HCT116 (cell line): ENCODE measurements around the gene CAPSL. TPM values are rescaled to one million over a fixed set of nuclear protein-coding genes. Genes with fewer than 3 reads are reported as not detected.

Experiments
- ATAC-seq: fragments of 200-7000 bp; cut with Tn5 transposase; 2 replicates; pipeline ENCODE4 v1.9.1; 2020; ENCODE audit warnings: mild to moderate bottlenecking, moderate library complexity
- BruUV-seq: library from RNA; stranded (reverse); fragments of 400-500 nt; replicated peaks from 2 replicates; lab custom pipeline; 2021; lab: Mats Ljungman, UMichigan
- CTCF ChIA-PET: fragments of 300-600 bp; sonication (Branson Sonifier 250); formaldehyde crosslinking; loops from one replicate; lab custom pipeline; 2021; ENCODE audit warnings: antibody characterized with exemption; lab: Charles Lee
- POLR2A ChIA-PET: fragments of 300-600, 350-600 bp; sonication (Branson Sonifier 250); formaldehyde crosslinking; loops from one replicate; lab custom pipeline; 2021; ENCODE audit warnings: antibody characterized with exemption; lab: Charles Lee
- RAD21 ChIA-PET, 2 experiments: fragments of 300-600 bp; sonication (Branson Sonifier 250); formaldehyde crosslinking; loops; one replicate each; lab custom pipeline; 2023; ENCODE audit warnings: low total read pairs in 2 of 2; ENCODE audit not compliant: uncharacterized antibody in 2 of 2, unreplicated experiment in 2 of 2, low non-redundant PET in 1 of 2; lab: Charles Lee
- DNase-seq: peaks from one replicate; pipeline ENCODE4 v3.0.0-alpha.2; 2010; ENCODE audit warnings: low read depth, low spot score
- H2AFZ ChIP-seq: fragments of 200-600 bp; shearing (Covaris generic), sonication (generic); 2 replicates; pipeline ENCODE4 v1.6.1; 2017; ENCODE audit warnings: low read depth, mixed run types, mixed read lengths, antibody characterized with exemption, low read length; ENCODE audit not compliant: poor library complexity, severe bottlenecking
- H3K27ac ChIP-seq: 2 replicates; pipeline ENCODE4 v1.5.1; 2012; ENCODE audit warnings: low read depth, low read length
- H3K27me3 ChIP-seq: fragments of 200-600 bp; sonication (generic); 2 replicates; pipeline ENCODE4 v1.6.1; 2016; ENCODE audit warnings: mixed run types, low read length, mixed read lengths; ENCODE audit not compliant: insufficient read depth
- H3K36me3 ChIP-seq, 2 experiments: fragments of 200-500 bp in 1 of 2; fragments of 200-600 bp in 1 of 2; sonication (Bioruptor generic) in 1 of 2; sonication (generic) in 1 of 2; 2 replicates each; pipeline versions ENCODE4 v1.5.1 to v1.6.1; 2014 to 2016; ENCODE audit warnings: low read length in 2 of 2, inconsistent platforms in 1 of 2, mixed read lengths in 1 of 2, mixed run types in 1 of 2; ENCODE audit not compliant: insufficient read depth in 2 of 2, control insufficient read depth in 1 of 2
- H3K4me1 ChIP-seq, 2 experiments: fragments of 200-600 bp in 1 of 2; sonication (generic) in 1 of 2; 2 replicates each; pipeline versions ENCODE4 v1.5.1 to v1.6.1; 2012 to 2017; ENCODE audit warnings: low read length in 2 of 2, inconsistent platforms in 1 of 2, mild to moderate bottlenecking in 1 of 2, mixed read lengths in 1 of 2, mixed run types in 1 of 2, moderate library complexity in 1 of 2; ENCODE audit not compliant: insufficient read depth in 2 of 2, control insufficient read depth in 1 of 2
- H3K4me2 ChIP-seq: fragments of 200-600 bp; sonication (generic); 2 replicates; pipeline ENCODE4 v1.6.1; 2017; ENCODE audit warnings: mixed run types, low read length, mixed read lengths
- H3K4me3 ChIP-seq, 2 experiments: fragments of 200-600 bp in 1 of 2; sonication (generic) in 1 of 2; replicated peaks in 1 of 2; 2 replicates each; pipeline ENCODE4 v1.5.1; 2011 to 2016; ENCODE audit warnings: low read length in 2 of 2, control low read depth in 1 of 2, low read depth in 1 of 2, mild to moderate bottlenecking in 1 of 2, mixed read lengths in 1 of 2, mixed run types in 1 of 2
- H3K79me2 ChIP-seq: fragments of 200-600 bp; sonication (generic); 2 replicates; pipeline ENCODE4 v1.6.1; 2017; ENCODE audit warnings: mild to moderate bottlenecking, mixed run types, low read length, moderate library complexity, mixed read lengths; ENCODE audit not compliant: insufficient read depth
- H3K9ac ChIP-seq: fragments of 200-600 bp; sonication (generic); 2 replicates; pipeline ENCODE4 v1.6.1; 2016; ENCODE audit warnings: low read length, mixed read lengths
- H3K9me2 ChIP-seq: fragments of 200-600 bp; sonication (generic), shearing (Covaris generic); 2 replicates; pipeline ENCODE4 v1.6.1; 2017; ENCODE audit warnings: mixed run types, mild to moderate bottlenecking, moderate library complexity; ENCODE audit not compliant: insufficient read depth
- H3K9me3 ChIP-seq, 2 experiments: fragments of 200-500 bp in 1 of 2; fragments of 200-600 bp in 1 of 2; sonication (Bioruptor generic) in 1 of 2; sonication (generic) in 1 of 2; 2 replicates each; pipeline ENCODE4 v1.6.1; 2014 to 2017; ENCODE audit warnings: low read length in 2 of 2, mixed read lengths in 2 of 2, inconsistent platforms in 1 of 2, low read depth in 1 of 2, mild to moderate bottlenecking in 1 of 2, mixed run types in 1 of 2, moderate library complexity in 1 of 2; ENCODE audit not compliant: control insufficient read depth in 1 of 2, insufficient read depth in 1 of 2
- H4K20me1 ChIP-seq: fragments of 200-600 bp; sonication (generic), shearing (Covaris generic); 2 replicates; pipeline ENCODE4 v1.6.1; 2017; ENCODE audit warnings: mixed run types, mild to moderate bottlenecking, moderate library complexity; ENCODE audit not compliant: insufficient read depth
- CBX3 ChIP-seq: IDR thresholded peaks from 2 replicates; pipeline ENCODE4 v1.6.1; 2012; ENCODE audit warnings: low read depth
- EGR1 ChIP-seq: IDR thresholded peaks from 2 replicates; pipeline ENCODE4 v1.6.1; 2012; ENCODE audit warnings: low read depth
- EZH2 ChIP-seq: fragments of 200-600 bp; sonication (generic); IDR thresholded peaks from 2 replicates; pipeline ENCODE4 v1.6.1; 2017; ENCODE audit warnings: antibody characterized with exemption, mixed run types
- EZH2phosphoT487 ChIP-seq: fragments of 200-600 bp; IDR thresholded peaks from 2 replicates; pipeline ENCODE4 v1.6.1; 2018; ENCODE audit warnings: antibody characterized with exemption, borderline replicate concordance
- POLR2A ChIP-seq: IDR thresholded peaks from 2 replicates; pipeline ENCODE4 v1.7.0; 2011; ENCODE audit warnings: borderline replicate concordance; ENCODE audit not compliant: insufficient read depth, insufficient read length; ENCODE audit errors: extremely low read depth
- SP1 ChIP-seq: IDR thresholded peaks from 2 replicates; pipeline ENCODE4 v1.6.1; 2012; ENCODE audit warnings: low read depth
- TCF7L2 ChIP-seq: IDR thresholded peaks from 2 replicates; pipeline ENCODE4 v1.7.0; 2011; ENCODE audit warnings: borderline replicate concordance, inconsistent platforms; ENCODE audit not compliant: insufficient read depth, insufficient read length; ENCODE audit errors: extremely low read depth
- intact Hi-C: fragments of 100-400 bp; cut with micrococcal nuclease; formaldehyde crosslinking; loops from 2 replicates; pipeline ENCODE4 v1.10.0; 2022
- total RNA-seq: library from RNA; stranded (reverse); gene quantifications from one replicate; pipeline ENCODE4 v1.2.1, GENCODE V29; 2021; ENCODE audit not compliant: unreplicated experiment
- TF ChIP-seq, protein P1 (sequence below): IDR thresholded peaks from 2 replicates; pipeline ENCODE4 v1.6.1; 2012; ENCODE audit warnings: low read depth

Gene CAPSL
- total RNA-seq, 1 experiment from 2014 or later, result not detected

DNA sequence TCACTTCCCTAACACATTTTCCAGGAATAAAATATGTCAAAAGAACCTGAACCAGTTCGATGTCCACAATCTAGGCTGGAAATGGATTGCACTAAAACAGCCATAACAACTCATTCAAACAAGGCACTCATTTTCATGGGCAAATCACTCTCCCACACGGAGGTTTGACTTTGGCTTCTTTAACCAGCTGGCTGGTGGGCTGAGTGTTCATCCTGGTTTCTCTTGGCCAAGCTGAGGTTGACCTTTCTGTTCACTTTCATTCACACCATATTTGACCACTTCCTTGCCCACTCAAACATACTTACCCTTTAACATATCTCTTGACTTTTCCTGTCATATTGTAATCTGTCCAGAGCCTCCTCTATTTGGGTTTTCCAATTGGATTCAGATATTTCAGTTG, 76.3 kb downstream of the CAPSL start:
- intact Hi-C loops, result no loop called here

DNA sequence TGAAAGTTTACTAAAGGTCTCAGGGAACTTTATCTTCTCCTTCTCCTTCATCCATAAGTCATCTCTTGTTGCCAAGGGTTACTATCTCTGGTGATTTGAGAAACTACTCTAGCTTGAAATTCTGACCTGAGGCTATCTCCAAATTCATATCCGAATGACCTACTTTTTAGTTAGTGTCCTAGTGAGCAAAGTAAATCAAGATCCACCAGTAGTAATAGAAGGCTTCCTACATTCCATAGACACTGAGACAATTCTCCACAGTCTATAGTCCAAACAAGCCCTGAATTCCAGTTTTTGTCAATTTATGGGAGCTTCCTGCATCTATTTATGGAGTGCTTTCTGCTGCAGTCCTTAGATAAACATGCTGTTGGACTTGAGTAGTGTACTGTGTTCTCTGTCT, 76.7 kb downstream of the CAPSL start:
- Histone ChIP-seq H3K9me3 (no peaks in the 10 kb centered on the region), H3K36me3 (no peaks in the 10 kb centered on the region), H3K4me1 (peaks cover 0 to 14% of the 10 kb centered on the region in 2 experiments; a peak in 2 of 4 replicates), H3K4me2 (no peak overlapping the region), H3K27me3 (no peaks in the 10 kb centered on the region), H4K20me1 (no peaks in the 10 kb centered on the region), H3K27ac (no peak overlapping the region), H3K4me3 (no peak overlapping the region), H2AFZ (no peak overlapping the region), H3K79me2 (no peaks in the 10 kb centered on the region), H3K9me2 (no peaks in the 10 kb centered on the region), H3K9ac (no peak overlapping the region)
- RAD21 ChIA-PET, result no interaction called here
- no peak for DNase-seq
- CTCF ChIA-PET, result no interaction called here
- no peak for ATAC-seq
- POLR2A ChIA-PET, result no interaction called here
- intact Hi-C loops, result no loop called here
- TF ChIP-seq TCF7L2 (no peak), SP1 (no peak), EZH2phosphoT487 (no peak), POLR2A (no peak), CBX3 (no peak)
- BruUV-seq, result no TSS peak

More for the DNA sequence above, 76.3 kb downstream of the CAPSL start:
- H3K79me2 ChIP-seq, result no peaks in the 10 kb centered on the region
- H3K9ac ChIP-seq, result no peak overlapping the region
- no peak overlapping the region for H2AFZ ChIP-seq
- ChIA-PET RAD21 (no interaction called here), POLR2A (no interaction called here), CTCF (no interaction called here)
- no peak overlapping the region for H3K27ac ChIP-seq
- no peak overlapping the region for H3K4me2 ChIP-seq
- no TSS peak for BruUV-seq
- H3K9me3 ChIP-seq, result no peaks in the 10 kb centered on the region
- ATAC-seq (no peak), DNase-seq (no peak)
- no peaks in the 10 kb centered on the region for H3K36me3 ChIP-seq
- H3K27me3 ChIP-seq, result no peaks in the 10 kb centered on the region
- H3K4me1 ChIP-seq, result peaks cover 0 to 10% of the 10 kb centered on the region in 2 experiments; a peak in 2 of 4 replicates
- H4K20me1 ChIP-seq, result no peaks in the 10 kb centered on the region
- no peaks in the 10 kb centered on the region for H3K9me2 ChIP-seq
- H3K4me3 ChIP-seq, result no peak overlapping the region
- TF ChIP-seq EZH2 (no peak), CBX3 (no peak), EGR1 (no peak), SP1 (no peak)
- TF ChIP-seq, protein P1, sequence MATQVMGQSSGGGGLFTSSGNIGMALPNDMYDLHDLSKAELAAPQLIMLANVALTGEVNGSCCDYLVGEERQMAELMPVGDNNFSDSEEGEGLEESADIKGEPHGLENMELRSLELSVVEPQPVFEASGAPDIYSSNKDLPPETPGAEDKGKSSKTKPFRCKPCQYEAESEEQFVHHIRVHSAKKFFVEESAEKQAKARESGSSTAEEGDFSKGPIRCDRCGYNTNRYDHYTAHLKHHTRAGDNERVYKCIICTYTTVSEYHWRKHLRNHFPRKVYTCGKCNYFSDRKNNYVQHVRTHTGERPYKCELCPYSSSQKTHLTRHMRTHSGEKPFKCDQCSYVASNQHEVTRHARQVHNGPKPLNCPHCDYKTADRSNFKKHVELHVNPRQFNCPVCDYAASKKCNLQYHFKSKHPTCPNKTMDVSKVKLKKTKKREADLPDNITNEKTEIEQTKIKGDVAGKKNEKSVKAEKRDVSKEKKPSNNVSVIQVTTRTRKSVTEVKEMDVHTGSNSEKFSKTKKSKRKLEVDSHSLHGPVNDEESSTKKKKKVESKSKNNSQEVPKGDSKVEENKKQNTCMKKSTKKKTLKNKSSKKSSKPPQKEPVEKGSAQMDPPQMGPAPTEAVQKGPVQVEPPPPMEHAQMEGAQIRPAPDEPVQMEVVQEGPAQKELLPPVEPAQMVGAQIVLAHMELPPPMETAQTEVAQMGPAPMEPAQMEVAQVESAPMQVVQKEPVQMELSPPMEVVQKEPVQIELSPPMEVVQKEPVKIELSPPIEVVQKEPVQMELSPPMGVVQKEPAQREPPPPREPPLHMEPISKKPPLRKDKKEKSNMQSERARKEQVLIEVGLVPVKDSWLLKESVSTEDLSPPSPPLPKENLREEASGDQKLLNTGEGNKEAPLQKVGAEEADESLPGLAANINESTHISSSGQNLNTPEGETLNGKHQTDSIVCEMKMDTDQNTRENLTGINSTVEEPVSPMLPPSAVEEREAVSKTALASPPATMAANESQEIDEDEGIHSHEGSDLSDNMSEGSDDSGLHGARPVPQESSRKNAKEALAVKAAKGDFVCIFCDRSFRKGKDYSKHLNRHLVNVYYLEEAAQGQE, result no peak
- TF ChIP-seq, all 23 proteins: peak for 0
